WTC11 (cell line): ENCODE data around the gene SBF1. TPM values are rescaled to one million over a fixed set of nuclear protein-coding genes. Genes with fewer than 3 reads are reported as not detected.

ENCODE experiments used
- ATAC-seq: fragments of 200-7000 bp; cut with Tn5 transposase; 2 replicates; pipeline ENCODE4 v1.10.0; 2021; ENCODE audit warnings: mild to moderate bottlenecking, moderate library complexity
- CTCF ChIA-PET: fragments of 300-600 bp; sonication (Branson Sonifier 250); formaldehyde crosslinking; loops from one replicate; lab custom pipeline; 2021; ENCODE audit warnings: antibody characterized with exemption; lab: Charles Lee
- POLR2A ChIA-PET: fragments of 350-600 bp; sonication (Branson Sonifier 250); formaldehyde crosslinking; loops from one replicate; lab custom pipeline; 2021; ENCODE audit warnings: antibody characterized with exemption; lab: Charles Lee
- DNase-seq: peaks from one replicate; pipeline ENCODE4 v3.0.0; 2021; ENCODE audit warnings: low spot score
- H3K27ac Mint-ChIP-seq: 2 replicates; pipeline ENCODE4 v1.8.0; 2021; ENCODE audit warnings: mixed read lengths
- H3K27me3 Mint-ChIP-seq: 2 replicates; pipeline ENCODE4 v1.8.0; 2021; ENCODE audit warnings: low read depth, mild to moderate bottlenecking, moderate library complexity, mixed read lengths
- H3K36me3 Mint-ChIP-seq: 2 replicates; pipeline ENCODE4 v1.8.0; 2021; ENCODE audit warnings: mixed read lengths
- H3K4me1 Mint-ChIP-seq: 2 replicates; pipeline ENCODE4 v1.8.0; 2022; ENCODE audit warnings: mixed read lengths
- H3K4me3 Mint-ChIP-seq: 2 replicates; pipeline ENCODE4 v1.8.0; 2021; ENCODE audit warnings: mild to moderate bottlenecking, moderate library complexity, mixed read lengths
- H3K9me3 Mint-ChIP-seq: 2 replicates; pipeline ENCODE4 v1.8.0; 2021; ENCODE audit warnings: mixed read lengths
- CBFB ChIP-seq: sonication (generic); formaldehyde crosslinking; IDR thresholded peaks from 2 replicates; pipeline ENCODE4 v1.8.1; 2022; ENCODE audit warnings: mild to moderate bottlenecking, low read depth, missing genetic modification reagents
- GRHL2 ChIP-seq: fragments of 250-450 bp; sonication (Bioruptor Pico); IDR thresholded peaks from 2 replicates; pipeline ENCODE4 v1.8.0; 2022; ENCODE audit warnings: mild to moderate bottlenecking, moderate library complexity; ENCODE audit not compliant: insufficient replicate concordance, severe bottlenecking
- JAZF1 ChIP-seq: fragments of 250-450 bp; sonication (Bioruptor Pico); IDR thresholded peaks from 2 replicates; pipeline ENCODE4 v1.9.0; 2021; ENCODE audit warnings: moderate library complexity, mild to moderate bottlenecking, inconsistent platforms
- KAT7 ChIP-seq: sonication (generic); formaldehyde crosslinking; IDR thresholded peaks from 2 replicates; pipeline ENCODE4 v1.8.1; 2023; ENCODE audit warnings: missing genetic modification reagents, mild to moderate bottlenecking, borderline replicate concordance
- MXD4 ChIP-seq: fragments of 250-450 bp; sonication (Bioruptor Pico); IDR thresholded peaks from 2 replicates; pipeline ENCODE4 v1.8.0; 2021; ENCODE audit warnings: mild to moderate bottlenecking, moderate library complexity, borderline replicate concordance
- NFYB ChIP-seq: sonication (generic); formaldehyde crosslinking; conservative IDR thresholded peaks from 2 replicates; pipeline ENCODE4 v1.8.0; 2022; ENCODE audit warnings: low read depth, missing genetic modification reagents
- NR1H2 ChIP-seq: sonication (generic); formaldehyde crosslinking; IDR thresholded peaks from 2 replicates; pipeline ENCODE4 v1.9.0; 2021; ENCODE audit warnings: mild to moderate bottlenecking, moderate library complexity, missing genetic modification reagents
- OVOL2 ChIP-seq: fragments of 250-450 bp; sonication (Bioruptor Pico); IDR thresholded peaks from 2 replicates; pipeline ENCODE4 v1.9.0; 2021; ENCODE audit warnings: mild to moderate bottlenecking, borderline replicate concordance
- PRRX2 ChIP-seq: fragments of 250-450 bp; sonication (Bioruptor Pico); IDR thresholded peaks from 2 replicates; pipeline ENCODE4 v1.8.0; 2021; ENCODE audit warnings: mild to moderate bottlenecking
- SMAD3 ChIP-seq: sonication (generic); formaldehyde crosslinking; IDR thresholded peaks from 2 replicates; pipeline ENCODE4 v1.8.0; 2022; ENCODE audit warnings: missing genetic modification reagents, mild to moderate bottlenecking, borderline replicate concordance
- SOX15 ChIP-seq: fragments of 250-450 bp; sonication (Bioruptor Pico); IDR thresholded peaks from 2 replicates; pipeline ENCODE4 v1.9.0; 2021; ENCODE audit warnings: mild to moderate bottlenecking
- SP1 ChIP-seq: sonication (generic); formaldehyde crosslinking; conservative IDR thresholded peaks from 2 replicates; pipeline ENCODE4 v1.8.1; 2022; ENCODE audit warnings: missing genetic modification reagents
- TCF7 ChIP-seq: sonication (generic); formaldehyde crosslinking; IDR thresholded peaks from 2 replicates; pipeline ENCODE4 v1.8.0; 2022; ENCODE audit warnings: mild to moderate bottlenecking, low read depth, missing genetic modification reagents, moderate library complexity
- ZBTB21 ChIP-seq: sonication (generic); formaldehyde crosslinking; IDR thresholded peaks from 2 replicates; pipeline ENCODE4 v1.8.1; 2023; ENCODE audit warnings: mild to moderate bottlenecking, missing genetic modification reagents, borderline replicate concordance
- total RNA-seq: library from RNA; stranded (reverse); gene quantifications from 3 replicates; pipeline ENCODE4 v1.2.3, GENCODE V29; 2021
- TF ChIP-seq, protein P1 (sequence below): sonication (generic); formaldehyde crosslinking; conservative IDR thresholded peaks from 2 replicates; pipeline ENCODE4 v1.8.1; 2023; ENCODE audit warnings: mild to moderate bottlenecking, low read depth, missing genetic modification reagents, moderate library complexity
- TF ChIP-seq, protein P2 (sequence below): sonication (generic); formaldehyde crosslinking; IDR thresholded peaks from 2 replicates; pipeline ENCODE4 v1.8.1; 2023; ENCODE audit warnings: mild to moderate bottlenecking, missing genetic modification reagents, moderate library complexity
- TF ChIP-seq, protein P3 (sequence below): sonication (generic); formaldehyde crosslinking; IDR thresholded peaks from 2 replicates; pipeline ENCODE4 v1.8.1; 2022; ENCODE audit warnings: mild to moderate bottlenecking, moderate library complexity, missing genetic modification reagents
- TF ChIP-seq, protein P4 (sequence below): fragments of 250-450 bp; sonication (Bioruptor Pico); IDR thresholded peaks from 2 replicates; pipeline ENCODE4 v1.9.0; 2021; ENCODE audit warnings: mild to moderate bottlenecking, borderline replicate concordance
- TF ChIP-seq, protein P5 (sequence below): sonication (generic); formaldehyde crosslinking; IDR thresholded peaks from 2 replicates; pipeline ENCODE4 v1.8.0; 2023; ENCODE audit warnings: mild to moderate bottlenecking, missing genetic modification reagents
- TF ChIP-seq, protein P6 (sequence below): fragments of 250-450 bp; sonication (Bioruptor Pico); IDR thresholded peaks from 2 replicates; pipeline ENCODE4 v1.9.0; 2021; ENCODE audit warnings: mild to moderate bottlenecking

Gene SBF1
- total RNA-seq, 1 experiment from 2014 or later, result 108 TPM

DNA sequence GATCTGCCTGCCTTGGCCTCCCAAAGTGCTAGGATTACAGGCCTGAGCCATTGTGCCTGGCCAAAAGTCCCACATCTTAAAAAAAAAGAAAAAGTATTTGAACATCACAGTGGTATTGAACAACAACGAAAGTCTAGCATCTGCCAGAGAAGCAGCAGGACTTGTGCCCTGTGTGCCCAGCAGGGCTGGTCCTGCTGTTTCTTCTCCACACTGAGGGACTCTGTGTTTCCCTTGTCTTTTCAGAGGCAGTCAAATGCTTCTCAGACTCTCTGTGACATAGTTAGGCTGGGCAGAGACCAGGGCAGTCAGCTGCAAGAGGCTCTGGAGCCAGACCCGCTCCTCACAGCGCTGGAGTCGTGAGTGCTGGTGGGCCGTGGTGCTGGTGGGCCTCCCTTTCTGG lies 56.2 kb downstream of the SBF1 start:
- ChIA-PET CTCF (no interaction called here), POLR2A (no interaction called here)
- Mint-ChIP-seq H3K36me3 (peaks cover 37% of the 10 kb centered on the region), H3K27ac (no peak overlapping the region), H3K9me3 (no peaks in the 10 kb centered on the region), H3K4me1 (no peaks in the 10 kb centered on the region), H3K4me3 (no peak overlapping the region), H3K27me3 (no peaks in the 10 kb centered on the region)
- DNase-seq (no peak), ATAC-seq (no peak)
- TF ChIP-seq, protein P1, sequence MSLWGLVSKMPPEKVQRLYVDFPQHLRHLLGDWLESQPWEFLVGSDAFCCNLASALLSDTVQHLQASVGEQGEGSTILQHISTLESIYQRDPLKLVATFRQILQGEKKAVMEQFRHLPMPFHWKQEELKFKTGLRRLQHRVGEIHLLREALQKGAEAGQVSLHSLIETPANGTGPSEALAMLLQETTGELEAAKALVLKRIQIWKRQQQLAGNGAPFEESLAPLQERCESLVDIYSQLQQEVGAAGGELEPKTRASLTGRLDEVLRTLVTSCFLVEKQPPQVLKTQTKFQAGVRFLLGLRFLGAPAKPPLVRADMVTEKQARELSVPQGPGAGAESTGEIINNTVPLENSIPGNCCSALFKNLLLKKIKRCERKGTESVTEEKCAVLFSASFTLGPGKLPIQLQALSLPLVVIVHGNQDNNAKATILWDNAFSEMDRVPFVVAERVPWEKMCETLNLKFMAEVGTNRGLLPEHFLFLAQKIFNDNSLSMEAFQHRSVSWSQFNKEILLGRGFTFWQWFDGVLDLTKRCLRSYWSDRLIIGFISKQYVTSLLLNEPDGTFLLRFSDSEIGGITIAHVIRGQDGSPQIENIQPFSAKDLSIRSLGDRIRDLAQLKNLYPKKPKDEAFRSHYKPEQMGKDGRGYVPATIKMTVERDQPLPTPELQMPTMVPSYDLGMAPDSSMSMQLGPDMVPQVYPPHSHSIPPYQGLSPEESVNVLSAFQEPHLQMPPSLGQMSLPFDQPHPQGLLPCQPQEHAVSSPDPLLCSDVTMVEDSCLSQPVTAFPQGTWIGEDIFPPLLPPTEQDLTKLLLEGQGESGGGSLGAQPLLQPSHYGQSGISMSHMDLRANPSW (CRISPR knock-in tag), result no peak
- TF ChIP-seq ZBTB21 (CRISPR knock-in tag), result no peak
- TF ChIP-seq KAT7 (CRISPR knock-in tag), result no peak
- TF ChIP-seq, protein P2, sequence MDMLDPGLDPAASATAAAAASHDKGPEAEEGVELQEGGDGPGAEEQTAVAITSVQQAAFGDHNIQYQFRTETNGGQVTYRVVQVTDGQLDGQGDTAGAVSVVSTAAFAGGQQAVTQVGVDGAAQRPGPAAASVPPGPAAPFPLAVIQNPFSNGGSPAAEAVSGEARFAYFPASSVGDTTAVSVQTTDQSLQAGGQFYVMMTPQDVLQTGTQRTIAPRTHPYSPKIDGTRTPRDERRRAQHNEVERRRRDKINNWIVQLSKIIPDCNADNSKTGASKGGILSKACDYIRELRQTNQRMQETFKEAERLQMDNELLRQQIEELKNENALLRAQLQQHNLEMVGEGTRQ (CRISPR knock-in tag), result no peak
- TF ChIP-seq, protein P3, sequence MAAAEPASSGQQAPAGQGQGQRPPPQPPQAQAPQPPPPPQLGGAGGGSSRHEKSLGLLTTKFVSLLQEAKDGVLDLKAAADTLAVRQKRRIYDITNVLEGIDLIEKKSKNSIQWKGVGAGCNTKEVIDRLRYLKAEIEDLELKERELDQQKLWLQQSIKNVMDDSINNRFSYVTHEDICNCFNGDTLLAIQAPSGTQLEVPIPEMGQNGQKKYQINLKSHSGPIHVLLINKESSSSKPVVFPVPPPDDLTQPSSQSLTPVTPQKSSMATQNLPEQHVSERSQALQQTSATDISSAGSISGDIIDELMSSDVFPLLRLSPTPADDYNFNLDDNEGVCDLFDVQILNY (CRISPR knock-in tag), result no peak

DNA sequence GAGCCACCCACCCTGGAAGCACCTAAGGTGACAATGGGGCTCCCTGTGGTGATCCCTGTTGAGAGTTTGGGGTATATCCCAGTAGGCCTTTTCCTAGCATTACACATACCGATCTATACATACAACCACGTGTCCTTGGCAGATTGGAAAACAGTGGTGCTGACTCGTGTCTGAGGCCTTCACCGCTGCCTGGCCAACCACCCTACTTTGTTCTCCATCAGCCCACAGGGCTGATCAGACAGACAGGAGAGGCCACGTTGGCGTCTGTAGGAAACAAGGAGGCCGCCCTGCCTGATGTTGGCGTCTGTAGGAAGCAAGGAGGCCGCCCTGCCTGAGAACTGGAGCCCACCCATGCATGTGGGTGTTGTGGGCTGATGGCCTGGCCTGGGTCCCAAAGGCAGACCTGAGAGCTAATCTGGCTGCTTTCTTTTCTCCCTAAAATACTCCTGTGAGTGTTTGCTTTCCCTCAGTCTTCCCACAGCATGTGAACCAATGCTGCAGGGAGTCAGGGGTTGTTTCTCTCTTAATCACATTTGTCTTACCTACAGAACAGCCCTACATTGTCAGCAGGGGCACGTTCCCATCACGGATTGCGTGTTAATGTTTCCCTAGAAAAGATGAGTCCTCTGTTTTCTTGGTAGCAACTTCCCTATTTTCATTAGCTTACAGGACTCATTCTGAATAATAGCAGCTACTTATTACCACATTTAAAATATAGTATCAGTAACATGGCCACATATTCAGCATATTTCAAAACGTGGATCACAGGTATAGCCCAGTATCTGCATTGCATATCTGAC lies 57.2 kb downstream of the SBF1 start:
- ChIA-PET POLR2A (no interaction called here), CTCF (no interaction called here)
- peaks cover 32% of the 10 kb centered on the region for H3K36me3 Mint-ChIP-seq
- ATAC-seq, result no peak
- DNase-seq, result no peak
- no peaks in the 10 kb centered on the region for H3K9me3 Mint-ChIP-seq
- H3K27ac Mint-ChIP-seq, result no peak overlapping the region
- H3K4me3 Mint-ChIP-seq, result no peak overlapping the region
- H3K27me3 Mint-ChIP-seq, result no peaks in the 10 kb centered on the region
- H3K4me1 Mint-ChIP-seq, result no peaks in the 10 kb centered on the region
- TF ChIP-seq, protein P4, sequence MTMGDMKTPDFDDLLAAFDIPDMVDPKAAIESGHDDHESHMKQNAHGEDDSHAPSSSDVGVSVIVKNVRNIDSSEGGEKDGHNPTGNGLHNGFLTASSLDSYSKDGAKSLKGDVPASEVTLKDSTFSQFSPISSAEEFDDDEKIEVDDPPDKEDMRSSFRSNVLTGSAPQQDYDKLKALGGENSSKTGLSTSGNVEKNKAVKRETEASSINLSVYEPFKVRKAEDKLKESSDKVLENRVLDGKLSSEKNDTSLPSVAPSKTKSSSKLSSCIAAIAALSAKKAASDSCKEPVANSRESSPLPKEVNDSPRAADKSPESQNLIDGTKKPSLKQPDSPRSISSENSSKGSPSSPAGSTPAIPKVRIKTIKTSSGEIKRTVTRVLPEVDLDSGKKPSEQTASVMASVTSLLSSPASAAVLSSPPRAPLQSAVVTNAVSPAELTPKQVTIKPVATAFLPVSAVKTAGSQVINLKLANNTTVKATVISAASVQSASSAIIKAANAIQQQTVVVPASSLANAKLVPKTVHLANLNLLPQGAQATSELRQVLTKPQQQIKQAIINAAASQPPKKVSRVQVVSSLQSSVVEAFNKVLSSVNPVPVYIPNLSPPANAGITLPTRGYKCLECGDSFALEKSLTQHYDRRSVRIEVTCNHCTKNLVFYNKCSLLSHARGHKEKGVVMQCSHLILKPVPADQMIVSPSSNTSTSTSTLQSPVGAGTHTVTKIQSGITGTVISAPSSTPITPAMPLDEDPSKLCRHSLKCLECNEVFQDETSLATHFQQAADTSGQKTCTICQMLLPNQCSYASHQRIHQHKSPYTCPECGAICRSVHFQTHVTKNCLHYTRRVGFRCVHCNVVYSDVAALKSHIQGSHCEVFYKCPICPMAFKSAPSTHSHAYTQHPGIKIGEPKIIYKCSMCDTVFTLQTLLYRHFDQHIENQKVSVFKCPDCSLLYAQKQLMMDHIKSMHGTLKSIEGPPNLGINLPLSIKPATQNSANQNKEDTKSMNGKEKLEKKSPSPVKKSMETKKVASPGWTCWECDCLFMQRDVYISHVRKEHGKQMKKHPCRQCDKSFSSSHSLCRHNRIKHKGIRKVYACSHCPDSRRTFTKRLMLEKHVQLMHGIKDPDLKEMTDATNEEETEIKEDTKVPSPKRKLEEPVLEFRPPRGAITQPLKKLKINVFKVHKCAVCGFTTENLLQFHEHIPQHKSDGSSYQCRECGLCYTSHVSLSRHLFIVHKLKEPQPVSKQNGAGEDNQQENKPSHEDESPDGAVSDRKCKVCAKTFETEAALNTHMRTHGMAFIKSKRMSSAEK (CRISPR knock-in tag), result no peak
- TF ChIP-seq SMAD3 (CRISPR knock-in tag) (no peak), CBFB (CRISPR knock-in tag) (no peak), GRHL2 (no peak), NFYB (CRISPR knock-in tag) (no peak), TCF7 (CRISPR knock-in tag) (no peak), SOX15 (no peak), NR1H2 (CRISPR knock-in tag) (no peak), OVOL2 (CRISPR knock-in tag) (no peak), JAZF1 (CRISPR knock-in tag) (no peak), PRRX2 (CRISPR knock-in tag) (no peak), SP1 (CRISPR knock-in tag) (no peak), MXD4 (CRISPR knock-in tag) (no peak)
- TF ChIP-seq, protein P5, sequence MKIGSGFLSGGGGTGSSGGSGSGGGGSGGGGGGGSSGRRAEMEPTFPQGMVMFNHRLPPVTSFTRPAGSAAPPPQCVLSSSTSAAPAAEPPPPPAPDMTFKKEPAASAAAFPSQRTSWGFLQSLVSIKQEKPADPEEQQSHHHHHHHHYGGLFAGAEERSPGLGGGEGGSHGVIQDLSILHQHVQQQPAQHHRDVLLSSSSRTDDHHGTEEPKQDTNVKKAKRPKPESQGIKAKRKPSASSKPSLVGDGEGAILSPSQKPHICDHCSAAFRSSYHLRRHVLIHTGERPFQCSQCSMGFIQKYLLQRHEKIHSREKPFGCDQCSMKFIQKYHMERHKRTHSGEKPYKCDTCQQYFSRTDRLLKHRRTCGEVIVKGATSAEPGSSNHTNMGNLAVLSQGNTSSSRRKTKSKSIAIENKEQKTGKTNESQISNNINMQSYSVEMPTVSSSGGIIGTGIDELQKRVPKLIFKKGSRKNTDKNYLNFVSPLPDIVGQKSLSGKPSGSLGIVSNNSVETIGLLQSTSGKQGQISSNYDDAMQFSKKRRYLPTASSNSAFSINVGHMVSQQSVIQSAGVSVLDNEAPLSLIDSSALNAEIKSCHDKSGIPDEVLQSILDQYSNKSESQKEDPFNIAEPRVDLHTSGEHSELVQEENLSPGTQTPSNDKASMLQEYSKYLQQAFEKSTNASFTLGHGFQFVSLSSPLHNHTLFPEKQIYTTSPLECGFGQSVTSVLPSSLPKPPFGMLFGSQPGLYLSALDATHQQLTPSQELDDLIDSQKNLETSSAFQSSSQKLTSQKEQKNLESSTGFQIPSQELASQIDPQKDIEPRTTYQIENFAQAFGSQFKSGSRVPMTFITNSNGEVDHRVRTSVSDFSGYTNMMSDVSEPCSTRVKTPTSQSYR (CRISPR knock-in tag), result no peak
- TF ChIP-seq, protein P6, sequence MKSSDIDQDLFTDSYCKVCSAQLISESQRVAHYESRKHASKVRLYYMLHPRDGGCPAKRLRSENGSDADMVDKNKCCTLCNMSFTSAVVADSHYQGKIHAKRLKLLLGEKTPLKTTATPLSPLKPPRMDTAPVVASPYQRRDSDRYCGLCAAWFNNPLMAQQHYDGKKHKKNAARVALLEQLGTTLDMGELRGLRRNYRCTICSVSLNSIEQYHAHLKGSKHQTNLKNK (CRISPR knock-in tag), result no peak
